Measurements from ENCODE around the gene PLXNC1. TPM values are rescaled to one million over a fixed set of nuclear protein-coding genes. Genes with fewer than 3 reads are reported as not detected.
A peak's percentile ranks its signal among the peaks of the same experiment; 100 is the strongest.

PLXNC1 gene
- total RNA-seq, 1 donor from 2014 or later, result 28.0 TPM

GRCh38 chr12:94240171-94240570 is 91.8 kb downstream of the PLXNC1 start:
- Histone ChIP-seq H3K9me3 (no peaks in the 10 kb centered on the region), H3K36me3 (no peaks in the 10 kb centered on the region), H3K27ac (no peak overlapping the region), H3K4me1 (peaks cover 8% of the 10 kb centered on the region), H3K4me3 (no peak overlapping the region), H3K27me3 (ENCODE audit: low read depth) (no peaks in the 10 kb centered on the region)
- DNase-seq, result no peak
- intact Hi-C loops (cut with DNase I), result no loop called here
- ATAC-seq, result peak; percentile 29 to 45
- TF ChIP-seq CTCF (IDR thresholded peaks at IDR 0.05), result no peak

- Histone ChIP-seq H3K36me3 (peaks cover 4% of the 10 kb centered on the region), H3K4me3 (no peak overlapping the region)
- no peak for DNase-seq
Measured at GRCh38 chr12:94242901-94243300, 94.5 kb downstream of the PLXNC1 start.

GRCh38 chr12:94244165-94245133 is 96.1 kb downstream of the PLXNC1 start:
- Histone ChIP-seq H3K9me3 (no peaks in the 10 kb centered on the region), H3K36me3 (peaks cover 10% of the 10 kb centered on the region), H3K4me1 (peaks cover 8% of the 10 kb centered on the region), H3K27ac (no peak overlapping the region), H3K4me3 (no peak overlapping the region), H3K27me3 (ENCODE audit: low read depth) (no peaks in the 10 kb centered on the region)
- ATAC-seq, result peak; percentile 76 to 80
- peak; percentile 72 for DNase-seq
- intact Hi-C loops (cut with DNase I), result no loop called here
- TF ChIP-seq CTCF (IDR thresholded peaks at IDR 0.05), result no peak

More at GRCh38 chr12:94242901-94243300, 94.5 kb downstream of the PLXNC1 start:
- Histone ChIP-seq H3K4me1 (peaks cover 8% of the 10 kb centered on the region), H3K27ac (no peak overlapping the region), H3K9me3 (no peaks in the 10 kb centered on the region), H3K27me3 (ENCODE audit: low read depth) (no peaks in the 10 kb centered on the region)
- ATAC-seq, result no peak
- intact Hi-C loops (cut with DNase I), result no loop called here
- no peak for TF ChIP-seq CTCF (IDR thresholded peaks at IDR 0.05)

- no peaks in the 10 kb centered on the region for H3K27me3 ChIP-seq (ENCODE audit: low read depth)
- peaks cover 10% of the 10 kb centered on the region for H3K36me3 ChIP-seq
- H3K4me3 ChIP-seq, result no peak overlapping the region
- no peak overlapping the region for H3K27ac ChIP-seq
- intact Hi-C loops (cut with DNase I), result no loop called here
- no peak for DNase-seq
- ATAC-seq, result no peak
- no peak for TF ChIP-seq CTCF (IDR thresholded peaks at IDR 0.05)
- H3K4me1 ChIP-seq, result peaks cover 8% of the 10 kb centered on the region
- no peaks in the 10 kb centered on the region for H3K9me3 ChIP-seq
Measured at GRCh38 chr12:94245631-94246383, 97.4 kb downstream of the PLXNC1 start.

- Histone ChIP-seq H3K4me3 (no peak overlapping the region), H3K27ac (no peak overlapping the region), H3K36me3 (peaks cover 25% of the 10 kb centered on the region), H3K27me3 (ENCODE audit: low read depth) (no peaks in the 10 kb centered on the region), H3K9me3 (no peaks in the 10 kb centered on the region), H3K4me1 (peaks cover 8% of the 10 kb centered on the region)
- TF ChIP-seq CTCF (IDR thresholded peaks at IDR 0.05), result no peak
- DNase-seq (no peak), ATAC-seq (no peak)
- intact Hi-C loops (cut with DNase I), result no loop called here
Measured at GRCh38 chr12:94247246-94247645, 98.9 kb downstream of the PLXNC1 start.
